Panc1 (cell line): ENCODE measurements around the gene TFF1.

Experiments
- CTCF ChIP-seq: fragments of 450-650 bp; IDR thresholded peaks from 2 replicates; pipeline ENCODE4 v1.5.1; 2017; ENCODE audit warnings: mild to moderate bottlenecking
- POLR2AphosphoS5 ChIP-seq: IDR thresholded peaks from 2 replicates; pipeline ENCODE4 v1.6.1; 2012; ENCODE audit warnings: mild to moderate bottlenecking, low read depth, low read length, moderate library complexity
- SIN3A ChIP-seq: IDR thresholded peaks from 2 replicates; pipeline ENCODE4 v1.6.1; 2012; ENCODE audit warnings: low read depth, mild to moderate bottlenecking, low read length, moderate library complexity, borderline replicate concordance; ENCODE audit not compliant: insufficient read depth
- TCF7L2 ChIP-seq: IDR thresholded peaks from 2 replicates; pipeline ENCODE4 v1.6.1; 2011; ENCODE audit warnings: mild to moderate bottlenecking, low read depth, low read length, inconsistent platforms

- no peak for TF ChIP-seq SIN3A
- no peak for TF ChIP-seq POLR2AphosphoS5
- no peak for TF ChIP-seq CTCF
- TF ChIP-seq TCF7L2, result no peak
These were observed 47.2 kb upstream of the TFF1 start for GRCh38 chr21:42413500-42413899.
